HUDEP-2 (cell line): ENCODE measurements around the gene RPL38.

ENCODE experiments used
- DNase-seq, 76 experiments: peaks; one replicate each; lab custom pipeline; 2025; ENCODE audit not compliant: unreplicated experiment in 76 of 76; lab: John Stamatoyannopoulos, UW

The RPL38 gene

GRCh38 chr17:74223901-74224300 lies 20.4 kb downstream of the RPL38 start:
- no peak for DNase-seq

GRCh38 chr17:74224959-74225725 lies 21.7 kb downstream of the RPL38 start:
- no peak for DNase-seq

- DNase-seq, result no peak
These were observed 22.8 kb downstream of the RPL38 start for GRCh38 chr17:74226252-74226651.

- DNase-seq, result no peak
These were observed 24.0 kb downstream of the RPL38 start for GRCh38 chr17:74227271-74228080.

- no peak for DNase-seq
These were observed 25.0 kb downstream of the RPL38 start for GRCh38 chr17:74228306-74228978.

- DNase-seq, result no peak
These were observed 27.4 kb downstream of the RPL38 start for GRCh38 chr17:74230896-74231295.

GRCh38 chr17:74231928-74232907 lies 28.7 kb downstream of the RPL38 start:
- no peak for DNase-seq

- DNase-seq, result no peak
These were observed 30.5 kb downstream of the RPL38 start for GRCh38 chr17:74233937-74234336.

GRCh38 chr17:74234486-74234885 lies 31.0 kb downstream of the RPL38 start:
- DNase-seq, result no peak

- peak in 19 of 76 experiments; percentile 2 to 33 (median 13) for DNase-seq
These were observed 31.6 kb downstream of the RPL38 start for GRCh38 chr17:74235040-74235581.

GRCh38 chr17:74235911-74236371 lies 32.5 kb downstream of the RPL38 start:
- DNase-seq, result no peak

- no peak for DNase-seq
These were observed 33.8 kb downstream of the RPL38 start for GRCh38 chr17:74237321-74237720.

- no peak for DNase-seq
These were observed 35.7 kb downstream of the RPL38 start for GRCh38 chr17:74239172-74239571.

GRCh38 chr17:74240618-74241205 lies 37.2 kb downstream of the RPL38 start:
- DNase-seq, result no peak

GRCh38 chr17:74241431-74241830 lies 38.0 kb downstream of the RPL38 start:
- no peak for DNase-seq

- DNase-seq, result no peak
These were observed 38.4 kb downstream of the RPL38 start for GRCh38 chr17:74241847-74242246.

GRCh38 chr17:74243013-74243755 lies 39.7 kb downstream of the RPL38 start:
- no peak for DNase-seq

GRCh38 chr17:74244128-74244527 lies 40.6 kb downstream of the RPL38 start:
- no peak for DNase-seq

- DNase-seq, result no peak
These were observed 41.1 kb downstream of the RPL38 start for GRCh38 chr17:74244548-74244947.
